Measurements from ENCODE around the gene AP1S2. TPM values are rescaled to one million over a fixed set of nuclear protein-coding genes. Genes with fewer than 3 reads are reported as not detected.

The AP1S2 gene
- total RNA-seq, 1 experiment from 2014 or later: 367 TPM

DNA sequence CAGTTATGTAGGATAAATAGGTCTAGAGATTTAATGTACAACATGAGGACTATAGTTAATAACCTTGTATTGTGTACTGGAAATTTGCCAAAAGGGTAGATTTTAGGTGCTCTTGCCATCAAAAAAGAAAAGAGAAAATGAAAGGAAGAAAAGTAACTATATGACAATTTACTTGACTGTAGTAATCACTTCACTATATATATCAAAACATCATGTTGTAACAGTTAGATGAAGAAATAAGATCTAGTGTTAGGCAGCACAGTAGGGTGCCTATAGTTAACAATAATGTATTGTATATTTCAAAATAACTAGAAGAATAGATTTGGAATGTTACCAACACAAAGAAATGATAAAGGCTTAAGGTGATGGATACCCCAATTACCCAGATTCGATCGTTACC lies 35.9 kb upstream of the AP1S2 start:
- Histone ChIP-seq H3K9ac (ENCODE audit: extremely low read depth, insufficient read length, low read length) (no peak overlapping the region), H4K8ac (replicated peaks; ENCODE audit: insufficient read length, low read depth, low read length) (no peak overlapping the region), H2BK5ac (ENCODE audit: insufficient read length, low read length) (no peak overlapping the region), H3K18ac (ENCODE audit: insufficient read length, low read depth, low read length) (no peak overlapping the region), H2AK5ac (ENCODE audit: insufficient read length, low read length) (no peak overlapping the region), H3K79me1 (ENCODE audit: insufficient read depth, low read depth, low read length, poor library complexity, severe bottlenecking) (no peaks in the 10 kb centered on the region), H4K20me1 (ENCODE audit: control insufficient read depth, insufficient read depth, insufficient read length) (no peaks in the 10 kb centered on the region), H3K27me3 (ENCODE audit: insufficient read depth, low read length) (no peaks in the 10 kb centered on the region), H3K27ac (ENCODE audit: insufficient read length, low read depth, low read length) (no peak overlapping the region), H3K23ac (ENCODE audit: insufficient read length, low read depth, low read length) (no peak overlapping the region), H3K9me3 (ENCODE audit: control insufficient read depth, low read depth, low read length) (no peaks in the 10 kb centered on the region), H2AFZ (ENCODE audit: low read length) (no peak overlapping the region), H2BK12ac (ENCODE audit: insufficient read length, low read depth, low read length) (no peak overlapping the region), H2BK120ac (ENCODE audit: low read depth, low read length, poor library complexity, severe bottlenecking) (no peak overlapping the region), H3K4me1 (ENCODE audit: insufficient read depth, low read length) (peaks cover 11% of the 10 kb centered on the region; the same call in 1 of the 2 replicates), H2BK20ac (ENCODE audit: low read depth, low read length, poor library complexity, severe bottlenecking) (no peak overlapping the region), H3K23me2 (ENCODE audit: insufficient read length, low read depth, low read length, poor library complexity, severe bottlenecking) (no peaks in the 10 kb centered on the region), H4K91ac (ENCODE audit: insufficient read length, low read depth, low read length) (no peak overlapping the region), H3K4me2 (ENCODE audit: insufficient read depth, insufficient read length, low read length) (no peak overlapping the region), H3K79me2 (ENCODE audit: insufficient read depth, low read length) (no peaks in the 10 kb centered on the region), H3K14ac (ENCODE audit: insufficient read depth, low read length) (no peak overlapping the region), H3K4ac (ENCODE audit: low read depth, low read length) (no peak overlapping the region), H3K56ac (ENCODE audit: insufficient read length, low read depth, low read length) (no peak overlapping the region), H3T11ph (ENCODE audit: low read length) (no peak overlapping the region), H2BK15ac (ENCODE audit: low read depth, low read length) (no peak overlapping the region), H4K5ac (ENCODE audit: insufficient read length, low read depth, low read length) (no peak overlapping the region)
- Mint-ChIP-seq H3K4me3 (no peak overlapping the region), H3K9me3 (peaks cover 2 to 4% of the 10 kb centered on the region in 2 experiments; a peak in 4 of 5 replicates), H3K27ac (no peak overlapping the region), H3K27me3 (ENCODE audit: low read depth) (no peaks in the 10 kb centered on the region), H3K4me1 (peaks cover 45 to 52% of the 10 kb centered on the region in 2 experiments), H3K36me3 (ENCODE audit: insufficient read depth in 1 of 3, low read depth in 3 of 3) (peaks cover 3 to 15% (median 9%) of the 10 kb centered on the region in 3 experiments; a peak in 4 of 7 replicates)
- TF ChIP-seq, protein P1, sequence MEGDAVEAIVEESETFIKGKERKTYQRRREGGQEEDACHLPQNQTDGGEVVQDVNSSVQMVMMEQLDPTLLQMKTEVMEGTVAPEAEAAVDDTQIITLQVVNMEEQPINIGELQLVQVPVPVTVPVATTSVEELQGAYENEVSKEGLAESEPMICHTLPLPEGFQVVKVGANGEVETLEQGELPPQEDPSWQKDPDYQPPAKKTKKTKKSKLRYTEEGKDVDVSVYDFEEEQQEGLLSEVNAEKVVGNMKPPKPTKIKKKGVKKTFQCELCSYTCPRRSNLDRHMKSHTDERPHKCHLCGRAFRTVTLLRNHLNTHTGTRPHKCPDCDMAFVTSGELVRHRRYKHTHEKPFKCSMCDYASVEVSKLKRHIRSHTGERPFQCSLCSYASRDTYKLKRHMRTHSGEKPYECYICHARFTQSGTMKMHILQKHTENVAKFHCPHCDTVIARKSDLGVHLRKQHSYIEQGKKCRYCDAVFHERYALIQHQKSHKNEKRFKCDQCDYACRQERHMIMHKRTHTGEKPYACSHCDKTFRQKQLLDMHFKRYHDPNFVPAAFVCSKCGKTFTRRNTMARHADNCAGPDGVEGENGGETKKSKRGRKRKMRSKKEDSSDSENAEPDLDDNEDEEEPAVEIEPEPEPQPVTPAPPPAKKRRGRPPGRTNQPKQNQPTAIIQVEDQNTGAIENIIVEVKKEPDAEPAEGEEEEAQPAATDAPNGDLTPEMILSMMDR (conservative IDR thresholded peaks at IDR 0.05): no peak
- WGBS (ENCODE audit: extremely low coverage, insufficient read length, low lambda C conversion rate): no CpG with 5 or more reads among the region's 2 CpGs
- DNase-seq: no peak
